HUDEP-2 (cell line): ENCODE measurements around the gene HSD17B8.

Source experiments
- DNase-seq, 76 experiments: peaks; one replicate each; lab custom pipeline; 2025; ENCODE audit not compliant: unreplicated experiment in 76 of 76; lab: John Stamatoyannopoulos, UW

The HSD17B8 gene

GRCh38 chr6:33204415-33205190, at the start of gene HSD17B8:
HSD17B8 (plus strand) TSS chr6:33204655; CDS start chr6:33204669, 14 bp downstream.
- DNase-seq = peak in 74 of 76 experiments; percentile 52 to 98 (median 92)

- DNase-seq = no peak
Observed at GRCh38 chr6:33156561-33156960, 47.9 kb upstream of the HSD17B8 start.

DNA sequence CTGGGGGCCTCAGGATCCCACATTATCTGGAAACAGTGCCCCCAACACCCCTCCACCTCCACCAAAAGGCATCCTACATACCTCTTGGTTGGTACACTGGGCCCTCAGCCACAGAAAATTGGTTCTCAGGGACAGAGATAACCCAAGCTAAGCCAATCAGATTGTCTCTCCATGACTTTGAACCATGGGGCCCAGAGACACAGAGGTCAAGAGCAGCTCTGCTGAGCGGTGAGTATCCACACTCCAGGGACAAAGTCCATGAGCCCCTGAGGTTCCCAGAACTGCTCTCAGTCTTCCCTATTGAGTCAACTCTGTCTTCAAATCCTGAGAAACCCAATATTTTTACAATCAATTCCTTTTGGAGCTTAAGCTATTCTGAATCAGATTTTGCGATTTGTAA, 47.5 kb upstream of the HSD17B8 start:
- no peak for DNase-seq

DNA sequence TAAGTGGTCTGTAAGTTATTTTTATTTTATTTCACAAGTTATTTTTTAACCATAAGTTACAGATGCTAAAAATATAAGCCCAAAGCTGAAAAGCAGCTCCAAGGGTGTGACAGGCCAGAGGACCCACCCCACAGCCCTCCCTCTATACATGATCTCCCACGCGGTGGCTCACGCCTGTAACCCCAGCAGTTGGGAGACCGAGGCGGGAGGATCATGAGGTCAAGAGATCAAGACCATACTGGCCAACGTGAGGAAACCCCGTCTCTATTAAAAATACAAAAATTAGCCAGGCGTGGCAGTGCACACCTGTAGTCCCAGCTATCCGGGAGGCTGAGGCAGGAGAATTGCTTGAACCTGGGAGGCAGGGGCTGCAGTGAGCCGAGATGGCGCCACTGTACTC, 44.4 kb upstream of the HSD17B8 start:
- DNase-seq = no peak

GRCh38 chr6:33160728-33161344, 43.6 kb upstream of the HSD17B8 start:
- peak in 73 of 76 experiments; percentile 65 to 98 (median 90) for DNase-seq

- peak in 72 of 76 experiments; percentile 28 to 93 (median 76) for DNase-seq
Observed at GRCh38 chr6:33161354-33162331, 42.8 kb upstream of the HSD17B8 start.

DNA sequence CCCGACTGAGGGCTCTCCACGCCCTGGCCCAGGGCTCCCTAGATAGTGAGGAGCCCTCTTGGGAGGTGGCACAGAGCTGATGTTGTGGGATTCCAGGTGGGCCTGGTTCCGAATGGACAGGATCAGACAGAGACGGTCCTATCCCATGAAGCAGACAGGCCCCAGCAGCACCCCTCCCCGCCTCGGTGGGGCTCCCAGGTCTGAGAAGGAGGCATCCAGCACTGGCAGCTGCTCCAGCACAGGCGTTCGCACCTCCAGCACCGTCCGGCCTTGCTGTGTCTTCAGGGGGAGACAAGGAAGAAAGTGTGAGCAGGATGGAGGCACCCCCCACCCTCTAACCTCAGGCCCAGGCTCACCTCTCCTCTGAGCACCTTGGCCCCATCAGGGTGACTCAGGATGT, 40.9 kb upstream of the HSD17B8 start:
- peak in 7 of 76 experiments; percentile 10 to 40 (median 24) for DNase-seq

DNA sequence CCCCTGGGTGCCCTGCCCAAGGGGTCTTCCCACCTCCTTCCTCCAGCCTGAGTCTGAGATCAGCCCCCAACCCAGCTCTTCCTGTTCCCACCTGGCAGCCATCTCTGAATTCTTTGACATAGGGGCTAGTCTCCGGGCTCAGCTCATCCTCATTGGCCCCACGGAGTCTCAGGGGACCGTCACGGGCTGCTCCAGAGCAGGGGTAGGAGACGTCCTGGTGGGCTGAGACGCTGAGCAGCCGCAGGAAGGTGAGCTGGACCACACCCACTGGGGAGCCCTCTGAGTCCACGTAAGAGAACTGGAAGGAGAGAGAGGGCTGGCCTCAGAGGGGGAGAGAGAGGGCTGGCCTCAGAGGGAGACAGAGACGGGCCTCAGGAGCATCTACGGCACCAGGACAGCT, 40.3 kb upstream of the HSD17B8 start:
- DNase-seq = no peak

GRCh38 chr6:33164665-33165373, 39.6 kb upstream of the HSD17B8 start:
- DNase-seq = no peak

DNA sequence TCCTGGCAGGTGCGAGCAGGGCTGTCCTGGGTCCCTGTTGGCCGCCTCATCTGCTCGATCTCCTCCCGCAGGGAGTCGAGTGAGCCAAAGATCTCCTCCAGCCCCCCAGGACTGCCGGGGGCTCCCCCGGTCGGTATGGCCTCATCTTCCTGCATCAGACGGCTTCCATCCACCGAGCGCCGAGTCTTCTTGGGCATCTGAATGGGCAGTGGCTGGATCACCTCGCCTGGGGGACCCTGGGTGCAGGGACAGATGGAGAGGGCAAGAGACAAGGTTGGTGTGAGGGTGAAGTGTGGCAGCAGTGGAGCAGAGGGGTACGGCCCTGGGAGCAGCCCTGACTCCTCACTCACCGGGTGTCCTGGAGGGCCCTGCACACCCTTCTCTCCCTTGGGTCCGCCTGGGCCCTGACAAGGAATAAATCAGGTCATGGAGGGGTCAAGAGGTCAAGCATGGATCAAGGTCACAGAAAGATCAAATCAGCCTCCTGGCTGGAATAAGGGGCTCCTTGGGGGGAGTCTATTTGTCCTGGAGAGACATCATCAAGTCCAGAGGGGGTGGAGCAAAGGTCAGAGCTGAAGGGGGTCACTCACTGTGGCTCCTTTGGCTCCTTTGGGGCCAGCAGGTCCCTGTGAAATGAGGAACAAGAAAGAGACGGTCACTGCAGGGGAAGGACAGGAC, 38.7 kb upstream of the HSD17B8 start:
- DNase-seq = no peak

- no peak for DNase-seq
Observed at GRCh38 chr6:33166363-33166762, 38.1 kb upstream of the HSD17B8 start.

DNA sequence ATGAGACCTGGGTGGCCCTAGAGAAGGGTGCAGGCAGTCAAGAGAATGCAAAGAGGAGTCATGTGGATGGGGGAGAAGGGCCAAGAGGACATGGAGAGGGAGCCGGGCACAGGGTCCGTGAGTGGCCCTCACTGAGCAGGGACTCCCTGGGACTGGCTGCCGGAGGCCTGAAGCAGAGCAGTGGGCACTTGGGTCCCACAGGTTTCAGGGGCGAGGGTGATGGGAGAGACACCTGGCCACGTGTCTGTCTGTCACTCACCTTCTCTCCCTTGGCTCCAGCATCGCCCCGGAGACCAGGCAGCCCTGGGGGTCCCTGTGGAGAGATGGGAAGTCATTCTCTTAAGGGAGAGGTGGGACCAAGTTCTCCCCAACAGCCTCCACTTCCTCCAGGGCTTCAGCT, 37.6 kb upstream of the HSD17B8 start:
- DNase-seq = no peak

GRCh38 chr6:33167374-33168283, 36.8 kb upstream of the HSD17B8 start:
- peak in 9 of 76 experiments; percentile 12 to 42 (median 24) for DNase-seq

GRCh38 chr6:33168284-33168601, 36.2 kb upstream of the HSD17B8 start:
- DNase-seq = no peak

DNA sequence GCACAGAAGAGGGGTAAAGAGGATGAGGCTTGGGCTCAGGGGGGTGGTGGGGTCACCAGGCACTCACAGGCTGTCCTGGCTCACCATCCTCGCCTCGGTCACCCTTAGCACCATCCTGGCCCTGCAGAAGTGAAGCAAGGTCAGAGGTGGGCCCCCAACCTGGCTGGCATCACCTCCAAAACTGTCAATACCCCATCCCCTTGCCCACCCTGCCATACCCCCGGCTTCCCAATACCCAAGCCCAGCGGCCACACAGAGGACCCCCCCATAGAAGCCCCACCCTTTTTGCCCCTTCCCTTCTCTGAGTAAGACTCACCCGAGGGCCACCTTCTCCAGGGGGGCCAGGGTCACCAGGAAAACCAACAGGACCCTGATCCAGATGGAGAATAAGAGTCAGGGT, 35.8 kb upstream of the HSD17B8 start:
- DNase-seq = no peak

GRCh38 chr6:33169291-33170175, 34.9 kb upstream of the HSD17B8 start:
- DNase-seq = no peak

- no peak for DNase-seq
Observed at GRCh38 chr6:33170176-33171015, 34.1 kb upstream of the HSD17B8 start.
